HepG2 (cell line): ENCODE results near the gene KLHL3. TPM values are rescaled to one million over a fixed set of nuclear protein-coding genes. Genes with fewer than 3 reads are reported as not detected.

Experiments used
- ATAC-seq: fragments of 200-7000 bp; cut with Tn5 transposase; 3 replicates; pipeline ENCODE4 v1.9.1; 2020; ENCODE audit warnings: mild to moderate bottlenecking, moderate library complexity
- BruUV-seq: library from RNA; stranded (reverse); fragments of 400-500 nt; replicated peaks from 2 replicates; lab custom pipeline; 2021; lab: Mats Ljungman, UMichigan
- CTCF ChIA-PET: fragments of 300-600 bp; formaldehyde crosslinking; extraction: SDS; loops from one replicate; lab custom pipeline; 2021; ENCODE audit warnings: low total read pairs, inconsistent platforms, low intra/inter-chr PET ratio; lab: Yijun Ruan, JAX
- POLR2A ChIA-PET: fragments of 350-600 bp; sonication (Branson Sonifier 250); formaldehyde crosslinking; loops from one replicate; lab custom pipeline; 2020; ENCODE audit warnings: antibody characterized with exemption, inconsistent platforms; lab: Yijun Ruan, JAX
- DNase-seq: peaks from one replicate; pipeline ENCODE4 v3.0.0-alpha.2; 2015; ENCODE audit warnings: low spot score
- FAIRE-seq: peaks from 3 replicates; lab custom pipeline; 2011; peaks lifted over from hg19 to GRCh38; lab: Jason Lieb, UNC
- H2AFZ ChIP-seq: one replicate; pipeline ENCODE4 v1.6.1; 2011; ENCODE audit warnings: low read length, inconsistent platforms
- H3K27ac ChIP-seq: fragments of 300-600 bp; 3 replicates; pipeline ENCODE4 v1.8.0; 2011; ENCODE audit warnings: mixed run types, mild to moderate bottlenecking, mixed read lengths, low read length, inconsistent platforms; ENCODE audit not compliant: insufficient read depth; ENCODE audit errors: extremely low read length
- H3K27me3 ChIP-seq, 2 experiments: fragments of 200-600 bp in 1 of 2; 2 replicates in 1 of 2; 3 replicates in 1 of 2; pipeline versions ENCODE4 v1.6.0 to v1.8.0; 2011; ENCODE audit warnings: low read length in 2 of 2, mild to moderate bottlenecking in 2 of 2, moderate library complexity in 2 of 2, inconsistent platforms in 1 of 2; ENCODE audit not compliant: insufficient read depth in 2 of 2, control insufficient read depth in 1 of 2
- H3K36me3 ChIP-seq, 2 experiments: fragments of 200-600 bp in 1 of 2; replicated peaks in 1 of 2; 2 replicates in 1 of 2; 3 replicates in 1 of 2; pipeline versions ENCODE4 v1.5.1 to v1.8.0; 2011; ENCODE audit warnings: low read length in 2 of 2, inconsistent platforms in 1 of 2; ENCODE audit not compliant: insufficient read depth in 2 of 2, control insufficient read depth in 1 of 2
- H3K4me1 ChIP-seq: 2 replicates; pipeline ENCODE4 v1.5.1; 2012; ENCODE audit warnings: low read length, inconsistent platforms; ENCODE audit not compliant: insufficient read depth
- H3K4me2 ChIP-seq: 2 replicates; pipeline ENCODE4 v1.6.0; 2011; ENCODE audit warnings: low read depth, low read length, inconsistent platforms
- H3K4me3 ChIP-seq, 3 experiments: fragments of 200-600 bp in 1 of 3; sonication (generic), shearing (Covaris generic) in 1 of 3; replicated peaks in 1 of 3; 2 replicates each; pipeline ENCODE4 v1.5.1; 2011 to 2016; ENCODE audit warnings: low read length in 3 of 3, inconsistent platforms in 2 of 3, low read depth in 2 of 3, mild to moderate bottlenecking in 2 of 3, control low read depth in 1 of 3, mixed read lengths in 1 of 3; ENCODE audit not compliant: insufficient read depth in 1 of 3
- H3K79me2 ChIP-seq: one replicate; pipeline ENCODE4 v1.6.1; 2011; ENCODE audit warnings: low read length, inconsistent platforms; ENCODE audit not compliant: insufficient read depth
- H3K9ac ChIP-seq: 2 replicates; pipeline ENCODE4 v1.6.0; 2011; ENCODE audit warnings: mild to moderate bottlenecking, low read depth, low read length, inconsistent platforms; ENCODE audit not compliant: insufficient read depth
- H3K9me3 ChIP-seq: 2 replicates; pipeline ENCODE4 v1.5.1; 2012; ENCODE audit warnings: mild to moderate bottlenecking, low read length
- H4K20me1 ChIP-seq: 2 replicates; pipeline ENCODE4 v1.6.0; 2011; ENCODE audit warnings: inconsistent platforms, mild to moderate bottlenecking, low read length, moderate library complexity; ENCODE audit not compliant: insufficient read depth
- HES4 ChIP-seq: sonication (generic); formaldehyde crosslinking; IDR thresholded peaks from 2 replicates; pipeline ENCODE4 v1.9.0; 2021; ENCODE audit warnings: mild to moderate bottlenecking, missing genetic modification reagents, borderline replicate concordance
- HNF1A ChIP-seq, 2 experiments: sonication (generic) in 1 of 2; formaldehyde crosslinking in 1 of 2; IDR thresholded peaks; 2 replicates each; pipeline versions ENCODE4 v1.4.0 to v1.6.1; 2016 to 2020; ENCODE audit warnings: borderline replicate concordance in 1 of 2, low read depth in 1 of 2, mild to moderate bottlenecking in 1 of 2, missing genetic modification reagents in 1 of 2
- JUNB ChIP-seq: sonication (generic); formaldehyde crosslinking; IDR thresholded peaks from 2 replicates; pipeline ENCODE4 v1.8.0; 2022; ENCODE audit warnings: missing genetic modification reagents, mild to moderate bottlenecking, borderline replicate concordance
- NFYC ChIP-seq: IDR thresholded peaks from 2 replicates; pipeline ENCODE4 v1.6.1; 2016; ENCODE audit warnings: missing genetic modification reagents, missing compliant biosample characterization
- NR1H2 ChIP-seq: sonication (generic); formaldehyde crosslinking; IDR thresholded peaks from 2 replicates; pipeline ENCODE4 v1.8.1; 2022; ENCODE audit warnings: low read depth, missing genetic modification reagents, borderline replicate concordance
- POGZ ChIP-seq: sonication (generic); formaldehyde crosslinking; IDR thresholded peaks from 2 replicates; pipeline ENCODE4 v1.4.0; 2020; ENCODE audit warnings: mild to moderate bottlenecking, missing genetic modification reagents
- ZBTB37 ChIP-seq: sonication (generic); formaldehyde crosslinking; IDR thresholded peaks from 2 replicates; pipeline ENCODE4 v1.4.0; 2020; ENCODE audit warnings: mild to moderate bottlenecking, missing genetic modification reagents
- ZHX2 ChIP-seq, 2 experiments: sonication (generic) in 1 of 2; formaldehyde crosslinking in 1 of 2; IDR thresholded peaks; 2 replicates each; pipeline versions ENCODE4 v1.6.1 to v1.9.0; 2014 to 2022; ENCODE audit warnings: antibody characterized with exemption in 1 of 2, borderline replicate concordance in 1 of 2, inconsistent platforms in 1 of 2, low read depth in 1 of 2, missing genetic modification reagents in 1 of 2
- ZNF713 ChIP-seq: sonication (generic); formaldehyde crosslinking; IDR thresholded peaks from 2 replicates; pipeline ENCODE4 v1.4.0; 2020; ENCODE audit warnings: mild to moderate bottlenecking, missing genetic modification reagents
- ZNF749 ChIP-seq: sonication (generic); formaldehyde crosslinking; IDR thresholded peaks from 2 replicates; pipeline ENCODE4 v1.8.0; 2022; ENCODE audit warnings: mild to moderate bottlenecking, missing genetic modification reagents, moderate library complexity, borderline replicate concordance
- ZNF75D ChIP-seq: sonication (generic); formaldehyde crosslinking; IDR thresholded peaks from 2 replicates; pipeline ENCODE4 v1.8.1; 2023; ENCODE audit warnings: missing genetic modification reagents, mild to moderate bottlenecking, borderline replicate concordance
- ZZZ3 ChIP-seq: sonication (generic); formaldehyde crosslinking; IDR thresholded peaks from 2 replicates; pipeline ENCODE4 v1.4.0; 2020; ENCODE audit warnings: missing genetic modification reagents, mild to moderate bottlenecking, borderline replicate concordance
- WGBS: methylation state at CpG from one replicate; pipeline ENCODE4 v1.1.6; 2017; ENCODE audit warnings: low lambda C conversion rate; 5-methylcytosine and 5-hydroxymethylcytosine counted together
- in situ Hi-C: cut with HindIII; loops from 2 replicates; pipeline ENCODE4 v1.10.0; 2017; ENCODE audit warnings: low pct_unique_long_range_greater_than_20kb; ENCODE audit not compliant: extremely low pct_ligation_motif_present
- intact Hi-C: fragments of 100-400 bp; cut with micrococcal nuclease; formaldehyde crosslinking; loops from one replicate; pipeline ENCODE4 v1.10.0; 2022; ENCODE audit not compliant: unreplicated experiment
- polyA plus RNA-seq, 8 experiments: library from polyadenylated mRNA; depleted of rRNA in 3 of 8; stranded (reverse) in 7 of 8; unstranded in 1 of 8; fragments of >200 nt; fragmentation: Illumina TruSeq in 4 of 8; extraction: Trizol in 4 of 8; gene quantifications; 2 replicates each; pipeline versions ENCODE4 v1.2.1 to v1.2.3, GENCODE V29; 2011 to 2016; ENCODE audit warnings: low read depth in 4 of 8, missing spikeins in 1 of 8, mixed read lengths in 1 of 8; ENCODE audit not compliant: insufficient read depth in 1 of 8
- total RNA-seq, 5 experiments: library from RNA; depleted of rRNA; stranded (reverse); fragments of >200 nt; fragmentation: Illumina TruSeq; extraction: Trizol; gene quantifications; 2 replicates each; pipeline ENCODE4 v1.2.3, GENCODE V29; 2016; ENCODE audit warnings: low read depth in 1 of 5

KLHL3 gene
- total and polyA plus RNA-seq, 2 of the 13 experiments (the other 11 are each of a cell fraction or from before 2014, with no cell fraction given) = 0.02 to 0.08 TPM

- no peak for DNase-seq
- Histone ChIP-seq H4K20me1 (no peaks in the 10 kb centered on the region), H3K27me3 (no peaks in the 10 kb centered on the region), H3K4me2 (no peak overlapping the region), H2AFZ (no peak overlapping the region), H3K79me2 (no peaks in the 10 kb centered on the region), H3K9me3 (no peaks in the 10 kb centered on the region), H3K27ac (no peak overlapping the region), H3K4me3 (no peak overlapping the region), H3K4me1 (no peaks in the 10 kb centered on the region), H3K9ac (no peak overlapping the region), H3K36me3 (no peaks in the 10 kb centered on the region)
- no peak for ATAC-seq
- CTCF ChIA-PET = no interaction called here
- in situ Hi-C loops = no loop called here
- BruUV-seq = no TSS peak
- POLR2A ChIA-PET = no interaction called here
- intact Hi-C loops = no loop called here
- 35% methylated on average over 3 of the region's 3 CpGs for WGBS
- FAIRE-seq = no peak
- TF ChIP-seq NFYC (CRISPR knock-in tag) = no peak
- TF ChIP-seq ZNF713 = no peak
- TF ChIP-seq POGZ (CRISPR knock-in tag) = no peak
- no peak for TF ChIP-seq ZNF749 (CRISPR knock-in tag)
- TF ChIP-seq ZNF75D (CRISPR knock-in tag) = no peak
- no peak for TF ChIP-seq HES4 (CRISPR knock-in tag)
- TF ChIP-seq ZHX2 (IDR thresholded peaks at IDR 0.05; ENCODE audit: low read depth) = no peak
- no peak for TF ChIP-seq ZHX2 (CRISPR knock-in tag; IDR thresholded peaks at IDR 0.05; ENCODE audit: borderline replicate concordance)
- TF ChIP-seq NR1H2 = no peak
- TF ChIP-seq ZBTB37 = no peak
- no peak for TF ChIP-seq JUNB (CRISPR knock-in tag)
- no peak for TF ChIP-seq HNF1A (IDR thresholded peaks at IDR 0.05; ENCODE audit: low read depth)
- no peak for TF ChIP-seq HNF1A (CRISPR knock-in tag; IDR thresholded peaks at IDR 0.05; ENCODE audit: borderline replicate concordance)
- no peak for TF ChIP-seq ZZZ3
These were observed 51.1 kb downstream of the KLHL3 start for GRCh38 chr5:137684761-137685160.
